Measurements from ENCODE around the gene CD2AP.
"Not testable (repeated sequence)": the region's sequence is repeated elsewhere in the genome, so short reads cannot be mapped to it uniquely, and the experiment has no call there.

The CD2AP gene

DNA sequence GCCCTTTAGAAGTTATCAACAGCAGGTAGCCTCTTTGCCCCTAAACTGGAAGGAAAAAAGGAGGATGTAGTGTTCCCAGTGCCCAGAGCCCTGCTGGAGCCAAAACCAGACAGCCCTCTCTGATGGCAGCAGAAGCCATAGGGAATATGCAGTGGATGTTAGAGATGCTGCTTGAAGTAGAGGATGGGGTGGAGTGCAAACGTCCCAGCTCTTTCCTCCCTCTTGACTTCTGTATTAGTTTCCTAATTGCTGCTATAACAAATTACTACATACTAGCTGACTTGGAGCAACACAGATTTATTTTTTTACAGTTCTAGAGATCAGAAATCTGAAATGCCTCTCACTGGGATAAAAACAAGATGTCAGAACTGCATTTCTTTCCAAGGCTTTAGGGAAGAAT is 12.5 kb upstream of the CD2AP start:
- no peak for FAIRE-seq

DNA sequence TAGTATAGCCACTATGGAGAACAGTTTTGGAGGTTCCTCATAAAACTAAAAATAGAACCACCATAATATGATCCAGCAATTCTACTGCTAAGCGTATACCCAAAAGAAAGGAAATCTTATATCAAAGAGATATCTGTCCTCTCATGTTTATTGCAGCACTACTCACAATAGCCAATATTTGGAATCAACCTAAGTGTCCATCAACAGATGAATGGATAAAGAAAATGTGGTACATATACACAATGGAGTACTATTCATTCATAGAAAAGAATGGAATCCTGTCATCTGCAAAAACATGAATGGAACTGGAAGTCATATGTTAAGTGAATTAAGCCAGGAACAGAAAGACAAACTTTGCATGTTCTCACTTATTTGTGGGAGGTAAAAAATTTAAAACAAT is 5.7 kb upstream of the CD2AP start:
- no peak for FAIRE-seq

DNA sequence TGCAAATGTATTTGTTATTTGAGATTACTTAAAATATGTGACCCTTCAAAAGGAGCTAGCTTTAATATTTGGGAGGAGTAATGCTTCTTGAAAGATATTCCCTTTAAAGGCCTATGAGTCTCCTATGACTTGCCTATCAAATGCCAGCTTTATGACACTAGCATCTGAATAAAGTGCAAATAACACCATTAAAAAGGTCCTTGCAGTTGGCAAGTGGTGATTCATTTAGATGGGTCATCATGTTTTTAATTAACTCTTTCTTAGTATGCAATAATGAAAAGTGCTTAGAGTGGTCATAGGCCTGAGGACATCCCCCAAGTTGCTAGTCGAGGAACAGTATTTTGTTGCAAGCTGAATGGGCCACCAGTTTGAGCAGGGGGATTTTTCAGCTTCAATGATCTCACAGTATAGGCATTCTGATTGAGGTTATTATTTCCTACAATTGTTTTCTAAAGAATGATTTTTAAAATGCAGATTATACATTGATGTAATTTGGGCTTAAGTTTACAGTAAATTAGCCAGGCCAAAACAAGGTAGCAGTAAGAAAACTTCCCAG is 3.7 kb upstream of the CD2AP start:
- FAIRE-seq = no peak

DNA sequence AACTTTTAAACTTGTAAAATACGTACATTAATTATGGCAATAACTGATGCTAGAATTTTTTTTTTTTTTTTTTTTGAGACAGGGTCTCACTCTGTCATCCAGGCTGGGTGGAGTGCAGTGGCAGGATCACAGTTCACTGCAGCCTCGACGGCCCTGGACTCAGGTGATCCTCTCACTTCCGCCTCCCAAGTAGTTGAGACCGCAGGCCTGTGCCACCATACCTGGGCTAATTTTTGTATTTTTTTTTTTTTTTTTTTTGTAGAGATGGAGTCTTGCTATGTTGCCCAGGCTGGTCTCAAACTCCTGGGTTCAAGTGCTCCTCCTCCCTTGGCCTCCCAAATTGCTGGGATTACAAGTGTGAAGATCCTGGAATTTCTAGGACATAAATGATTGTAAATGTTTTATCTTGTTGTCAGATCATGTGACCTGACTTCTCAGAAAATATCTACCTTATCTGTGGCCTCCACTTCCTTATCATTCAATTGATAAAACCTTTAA is 2.2 kb upstream of the CD2AP start:
- no peak for FAIRE-seq

DNA sequence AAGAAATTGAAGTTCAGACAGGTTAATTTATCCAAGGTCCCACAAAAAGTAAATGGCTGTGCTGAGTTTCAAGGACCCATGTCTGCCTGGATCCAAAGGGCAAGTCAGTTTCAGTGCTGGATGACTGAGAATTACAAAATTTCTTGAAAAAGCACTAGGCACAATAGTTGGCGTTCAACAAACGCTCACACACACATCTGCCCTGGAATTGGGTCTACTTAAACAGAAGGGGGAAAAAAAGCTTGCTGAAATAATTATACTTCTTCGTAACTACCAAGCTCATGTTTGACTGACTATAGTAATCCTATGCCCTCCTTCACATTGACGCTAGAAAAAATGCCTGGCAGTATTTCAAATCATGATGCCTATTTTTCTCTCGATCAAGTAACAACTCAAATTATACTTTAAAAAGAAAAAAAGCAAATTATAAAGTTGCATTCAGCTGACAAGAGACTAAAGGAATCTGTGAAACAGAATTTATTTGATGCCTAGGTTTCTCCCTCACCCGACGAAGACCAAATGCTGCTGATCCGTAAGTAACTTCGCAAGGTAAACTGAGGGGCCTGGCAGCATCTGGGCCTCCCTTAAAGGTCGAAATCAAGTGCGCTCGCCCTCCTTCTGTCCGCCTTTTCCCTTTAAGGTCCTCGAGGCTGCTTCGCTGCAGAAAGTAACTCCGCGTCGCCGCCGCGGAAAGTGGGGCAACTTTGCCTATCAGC is 650 bp upstream of the CD2AP start:
- no peak for FAIRE-seq

DNA sequence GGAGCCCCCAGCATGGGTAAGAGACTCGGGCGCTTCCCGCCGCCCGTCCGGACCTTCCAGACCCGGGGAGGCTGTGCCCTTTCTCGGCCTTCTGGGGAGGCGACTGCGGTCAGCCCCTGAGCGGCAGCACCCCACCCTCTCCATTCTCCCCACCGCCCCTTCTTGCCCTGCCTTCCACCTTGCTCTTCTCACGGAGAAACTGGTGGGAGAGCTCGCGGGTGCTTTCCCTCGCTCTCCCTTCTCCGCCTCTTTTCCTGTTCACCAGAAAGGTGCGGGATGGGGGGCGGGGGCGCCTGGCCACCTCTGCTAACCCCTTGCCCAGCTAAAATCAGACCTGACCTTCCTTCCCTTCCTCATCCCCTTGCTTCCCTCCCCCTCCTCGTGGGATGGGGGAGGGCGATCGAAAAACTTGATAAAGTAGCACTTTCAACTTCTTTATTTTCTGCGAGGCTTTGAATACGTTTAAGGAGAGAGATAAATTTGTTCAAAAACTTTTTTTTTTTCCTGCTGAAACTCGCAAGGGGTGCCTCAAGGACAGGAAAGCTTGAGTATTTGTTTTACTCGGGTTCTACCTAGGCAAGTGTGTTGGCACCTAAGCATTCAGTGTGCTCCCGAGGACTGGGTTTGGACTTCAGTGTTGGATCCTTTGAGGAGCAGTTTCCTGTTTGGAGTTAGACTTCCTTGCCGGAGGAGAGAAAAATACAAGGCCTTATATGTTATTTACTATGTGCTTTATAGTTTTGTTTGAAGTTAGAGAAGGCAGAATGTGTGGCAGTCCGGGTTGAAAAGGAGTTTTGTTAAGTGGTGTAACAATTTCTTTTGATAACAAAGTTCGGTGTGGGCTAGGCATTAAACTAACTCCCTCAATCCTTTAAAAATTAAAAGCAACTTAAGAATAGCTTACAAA is 897 bp downstream of the CD2AP start:
- FAIRE-seq = no peak

DNA sequence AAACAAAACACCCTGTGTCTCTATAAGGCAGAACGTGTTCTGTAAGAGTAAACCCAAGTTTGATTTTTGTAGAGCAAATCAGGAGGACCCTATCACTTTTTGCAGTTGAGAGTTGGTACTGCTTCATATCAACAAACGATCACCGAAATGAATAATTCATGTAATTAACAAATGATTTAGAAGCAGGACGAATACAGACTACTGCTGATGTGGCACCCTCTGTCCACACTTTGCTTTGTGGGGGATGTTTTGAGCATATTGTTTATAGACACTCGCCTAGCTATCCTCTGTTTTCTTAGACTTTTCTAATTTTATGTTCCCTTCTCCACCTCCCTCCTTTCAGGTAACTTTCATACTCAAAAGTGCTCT is 1.5 kb downstream of the CD2AP start:
- no peak for FAIRE-seq

DNA sequence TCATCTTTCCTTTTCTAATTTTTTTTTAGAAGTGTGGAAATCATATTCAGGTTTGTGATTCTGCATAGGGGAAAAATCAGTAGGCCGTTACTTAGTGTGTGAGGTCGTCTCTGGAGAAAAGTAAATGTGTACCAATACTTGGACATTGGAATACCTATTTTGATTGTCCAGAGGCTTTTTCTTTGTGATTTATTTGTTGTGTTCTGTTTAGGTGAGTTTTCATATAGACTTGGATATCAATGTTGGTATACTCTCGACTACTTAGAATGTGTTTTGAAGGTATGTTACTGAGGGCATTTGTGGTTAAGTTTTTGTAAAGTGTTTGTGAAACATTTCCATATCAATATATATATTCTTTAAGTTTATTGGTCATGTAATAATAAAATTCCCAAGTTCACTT is 2.3 kb downstream of the CD2AP start:
- no peak for FAIRE-seq

DNA sequence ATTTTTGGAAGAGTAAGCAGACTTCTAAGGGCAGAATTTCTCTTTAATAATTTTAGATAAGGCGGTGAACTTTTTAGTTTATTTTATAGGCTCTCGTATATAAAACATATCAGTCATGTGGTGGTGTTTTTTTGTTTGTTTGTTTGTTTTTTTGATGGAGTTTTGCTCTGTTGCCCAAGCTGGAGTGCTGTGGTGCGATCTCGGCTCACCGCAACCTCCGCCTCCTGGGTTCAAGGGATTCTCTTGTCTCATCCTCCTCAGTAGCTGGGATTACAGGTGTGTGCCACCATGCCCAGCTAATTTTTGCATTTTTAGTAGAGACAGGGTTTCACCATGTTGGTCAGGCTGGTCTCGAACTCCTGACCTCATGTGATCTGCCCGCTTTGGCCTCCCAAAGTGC is 3.6 kb downstream of the CD2AP start:
- FAIRE-seq = not testable (repeated sequence)

DNA sequence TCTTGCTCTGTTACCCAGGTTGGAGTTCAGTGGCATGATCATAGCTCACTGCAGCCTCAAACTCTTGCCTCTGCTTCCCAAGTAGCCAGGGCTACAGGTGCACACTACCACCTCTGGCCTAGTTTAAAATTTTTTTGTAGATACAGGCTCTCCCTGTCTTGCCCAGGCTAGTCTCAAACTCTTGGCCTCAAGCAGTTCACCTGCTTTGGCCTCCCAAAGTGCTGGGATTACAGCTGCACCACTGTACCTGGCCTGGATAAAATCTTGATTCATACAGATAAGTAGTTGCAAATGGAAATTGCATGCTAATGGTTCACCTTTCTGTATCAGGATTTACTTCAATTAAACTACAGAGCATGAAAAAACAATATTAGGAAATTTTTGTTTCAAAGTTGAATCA is 4.2 kb downstream of the CD2AP start:
- no peak for FAIRE-seq

DNA sequence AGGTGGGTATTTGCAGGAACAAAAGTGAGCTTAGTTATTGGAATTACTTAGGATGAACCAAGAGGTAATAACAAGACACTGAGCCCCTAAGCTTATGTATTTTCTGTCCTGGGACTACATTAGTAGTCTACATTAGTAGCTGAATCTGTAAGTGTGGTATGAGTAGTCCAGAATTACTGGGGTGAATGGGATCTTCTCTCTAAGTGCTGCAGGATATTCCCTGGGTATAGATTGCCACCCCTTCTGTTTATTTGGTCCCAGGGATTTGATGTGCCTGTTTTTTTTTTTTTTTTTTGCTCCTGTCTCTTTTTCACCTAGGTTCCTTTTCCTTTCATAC is 5.9 kb downstream of the CD2AP start:
- no peak for FAIRE-seq

DNA sequence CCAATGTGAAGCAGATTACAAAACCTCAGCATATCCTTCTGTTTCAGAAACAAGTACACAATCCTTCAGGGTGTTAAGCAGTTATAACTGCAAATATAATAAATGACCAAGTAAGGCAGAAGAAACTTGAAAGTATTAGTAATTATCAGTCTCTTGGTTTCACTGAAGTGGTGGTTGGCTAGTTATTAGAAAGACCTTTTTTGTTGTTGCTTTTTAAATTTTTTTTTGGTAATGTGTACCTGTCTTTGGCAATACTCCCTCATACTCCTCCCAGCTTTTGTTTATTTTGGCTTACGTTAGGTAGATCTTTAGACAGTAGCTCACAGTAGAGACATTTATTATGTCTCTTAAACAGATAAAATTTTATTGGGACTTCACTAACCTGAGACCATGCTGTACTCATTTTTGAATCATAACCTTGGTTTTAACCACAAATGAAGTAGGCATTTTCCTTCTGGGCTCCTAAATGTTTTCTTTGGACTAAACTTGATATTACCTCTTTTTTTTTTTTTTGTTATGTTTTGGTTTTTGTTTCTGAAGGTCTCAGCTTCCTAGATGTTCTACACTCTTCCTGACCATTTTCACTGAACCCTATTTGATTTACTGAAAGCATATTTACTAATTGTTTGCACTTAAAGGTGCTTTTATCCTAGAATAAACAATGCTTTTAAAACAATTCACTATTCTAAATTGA is 6.4 kb downstream of the CD2AP start:
- no peak for FAIRE-seq

DNA sequence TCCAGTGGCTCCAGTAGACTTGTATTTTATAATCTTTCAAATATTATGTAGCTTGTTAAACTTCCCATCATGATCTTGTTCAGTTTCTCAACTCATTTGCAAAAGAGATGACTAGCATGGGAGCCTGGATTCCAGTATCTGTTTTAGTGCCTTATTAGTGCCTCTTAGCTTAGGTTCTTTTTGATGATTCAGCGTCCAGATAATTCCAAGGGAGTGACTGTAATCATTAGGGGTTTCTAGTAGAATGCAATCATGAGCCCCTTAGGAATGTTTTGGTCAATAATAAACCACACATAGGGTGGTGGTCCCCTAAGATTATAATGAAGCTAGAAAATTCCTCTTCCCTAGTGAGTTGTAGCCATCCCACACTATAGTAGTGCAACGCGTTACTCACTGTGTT is 7.0 kb downstream of the CD2AP start:
- FAIRE-seq = no peak

DNA sequence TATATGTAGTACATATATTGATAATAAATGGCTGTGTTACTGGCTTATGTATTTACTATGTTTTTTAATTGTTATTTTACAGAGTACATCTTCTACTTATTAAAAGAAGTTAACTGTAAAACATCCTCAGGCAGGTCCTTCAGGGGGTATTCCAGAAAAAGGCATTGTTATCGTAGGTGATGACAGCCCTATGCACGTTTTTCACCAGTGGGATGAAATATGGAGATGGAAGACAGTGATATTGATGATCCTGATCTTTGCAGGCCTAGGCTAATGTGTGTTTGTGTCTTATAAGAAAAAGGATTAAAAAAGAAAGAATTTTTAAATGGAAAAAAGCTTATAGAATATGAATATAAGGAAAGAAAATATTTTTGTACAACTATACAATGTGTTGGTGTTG is 7.5 kb downstream of the CD2AP start:
- FAIRE-seq = no peak

DNA sequence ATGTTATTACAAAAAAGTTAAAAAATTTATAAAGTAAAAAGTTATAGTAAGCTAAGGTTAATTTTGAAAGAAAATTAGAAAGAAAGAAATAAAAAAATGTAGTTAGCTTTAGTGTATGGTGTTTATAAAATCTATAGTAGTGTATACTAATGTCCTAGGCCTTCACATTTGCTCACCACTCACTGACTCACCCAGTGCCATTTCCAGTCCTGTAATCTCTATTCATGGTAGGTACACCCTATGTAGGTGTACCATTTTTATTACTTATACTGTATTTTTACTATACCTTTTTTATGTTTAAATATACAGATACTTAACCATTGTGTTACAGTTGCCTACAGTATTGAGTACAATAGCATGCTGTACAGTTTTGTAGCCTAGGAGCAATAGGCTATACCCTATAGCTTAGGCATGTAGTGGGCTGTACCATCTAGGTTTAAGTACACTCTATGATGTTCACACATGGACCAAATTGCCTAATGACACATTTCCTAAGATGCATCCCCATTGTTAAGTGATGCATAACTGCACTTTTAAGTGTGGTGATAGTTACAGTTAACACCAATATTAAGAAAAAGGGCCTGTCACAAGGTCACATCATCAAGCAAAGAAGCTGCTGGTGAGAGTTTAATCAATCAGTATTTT is 8.0 kb downstream of the CD2AP start:
- no peak for FAIRE-seq

DNA sequence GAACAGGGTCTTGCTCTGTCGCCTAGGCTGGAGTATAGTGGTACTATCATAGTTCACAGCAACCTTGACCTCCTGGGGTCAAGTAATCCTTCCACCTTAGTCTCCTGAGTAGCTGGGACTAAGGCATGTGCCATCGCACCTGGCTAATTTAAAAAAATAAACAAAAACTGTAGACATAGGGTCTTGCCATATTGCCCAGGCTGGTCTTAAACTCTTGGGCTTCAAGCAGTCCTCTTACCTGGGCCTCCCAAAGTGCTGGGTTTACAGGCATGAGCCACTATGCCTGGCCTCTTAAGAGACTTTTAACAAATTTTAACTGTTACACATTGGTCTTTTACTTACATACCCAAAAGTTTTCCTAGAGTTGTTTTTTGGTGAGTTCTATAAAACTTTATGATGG is 12.4 kb downstream of the CD2AP start:
- FAIRE-seq = no peak

DNA sequence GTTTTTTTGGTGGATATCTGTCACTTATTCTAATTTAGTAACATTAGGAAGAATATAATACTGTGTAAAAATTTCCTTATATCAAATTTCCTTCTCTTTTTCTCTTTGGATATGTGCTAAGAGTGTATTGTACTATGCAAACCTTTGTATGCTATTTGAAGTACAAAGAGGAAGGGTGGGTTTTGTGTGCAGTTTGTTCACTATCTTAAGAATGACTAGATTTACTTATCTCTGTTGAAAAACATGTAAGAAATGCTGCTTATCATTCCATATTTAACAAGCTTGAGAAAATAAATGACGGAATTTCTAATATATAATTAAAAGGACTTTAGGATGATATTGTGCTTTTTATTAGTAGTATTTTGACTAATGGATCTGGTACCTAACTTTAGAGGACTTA is 13.1 kb downstream of the CD2AP start:
- FAIRE-seq = no peak

DNA sequence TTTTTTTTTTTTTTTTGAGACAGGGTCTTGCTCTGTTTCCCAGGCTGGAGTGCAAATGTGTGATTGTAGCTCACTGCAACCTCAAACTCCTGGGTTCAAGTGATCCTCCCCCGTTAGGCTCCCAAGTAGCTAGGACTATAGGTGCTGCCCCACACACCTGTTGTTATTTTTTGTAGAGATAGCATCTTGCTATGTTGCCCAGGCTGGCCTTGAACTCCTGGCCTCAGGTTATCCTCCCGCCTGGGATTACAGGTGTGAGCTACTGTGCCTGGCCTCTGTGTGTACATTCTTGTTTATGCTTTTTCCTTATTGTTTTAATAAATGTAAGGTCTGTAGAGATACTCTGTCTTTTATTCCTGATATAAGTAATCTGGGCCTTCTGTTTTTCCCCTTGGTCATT is 14.8 kb downstream of the CD2AP start:
- no peak for FAIRE-seq

DNA sequence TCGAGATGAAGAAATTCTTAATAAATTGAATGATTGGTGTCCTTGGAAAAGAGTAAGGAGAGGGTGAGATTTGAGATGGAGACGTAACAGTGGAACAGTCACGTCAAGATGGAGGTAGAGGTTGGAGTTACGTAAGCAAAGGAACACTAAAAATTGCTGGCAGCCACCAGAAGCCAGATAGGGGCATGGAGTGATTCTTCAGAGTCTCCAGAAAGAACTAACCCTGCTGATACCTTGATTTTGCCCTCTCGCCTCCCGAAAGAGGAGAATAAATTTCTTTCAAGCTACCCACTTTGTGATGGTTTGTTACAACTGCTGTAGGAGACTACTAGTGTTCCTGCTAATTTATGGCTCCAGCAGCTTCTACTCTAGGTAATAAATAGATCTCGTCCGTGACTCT is 17.6 kb downstream of the CD2AP start:
- no peak for FAIRE-seq

DNA sequence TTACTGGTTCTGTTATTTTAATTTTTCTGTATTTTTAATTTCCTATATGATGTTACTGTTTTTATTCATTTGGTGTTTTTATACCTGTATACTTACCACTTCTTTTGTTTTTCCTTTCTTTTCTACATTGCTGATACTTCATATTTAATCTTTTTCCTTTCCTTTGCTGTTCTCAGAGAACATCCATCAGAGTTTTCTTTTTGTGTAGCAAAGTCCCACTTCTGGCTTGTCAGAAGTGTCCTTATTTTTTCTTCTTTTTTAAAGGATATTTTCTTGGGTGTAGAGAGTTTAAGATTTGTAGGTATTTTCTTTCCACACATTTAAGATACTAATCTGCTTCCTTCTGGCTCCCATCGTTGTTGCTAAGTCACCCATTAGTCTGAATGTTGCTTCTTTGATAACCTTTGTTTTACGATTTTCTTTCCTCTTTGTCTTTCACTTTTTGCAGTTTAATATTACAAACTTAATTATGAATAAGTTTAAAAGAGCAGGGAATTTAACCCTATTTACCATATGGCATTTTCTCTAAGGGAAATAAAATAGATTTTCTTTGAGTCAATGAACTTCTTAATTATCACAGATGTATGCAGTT is 18.5 kb downstream of the CD2AP start:
- no peak for FAIRE-seq

DNA sequence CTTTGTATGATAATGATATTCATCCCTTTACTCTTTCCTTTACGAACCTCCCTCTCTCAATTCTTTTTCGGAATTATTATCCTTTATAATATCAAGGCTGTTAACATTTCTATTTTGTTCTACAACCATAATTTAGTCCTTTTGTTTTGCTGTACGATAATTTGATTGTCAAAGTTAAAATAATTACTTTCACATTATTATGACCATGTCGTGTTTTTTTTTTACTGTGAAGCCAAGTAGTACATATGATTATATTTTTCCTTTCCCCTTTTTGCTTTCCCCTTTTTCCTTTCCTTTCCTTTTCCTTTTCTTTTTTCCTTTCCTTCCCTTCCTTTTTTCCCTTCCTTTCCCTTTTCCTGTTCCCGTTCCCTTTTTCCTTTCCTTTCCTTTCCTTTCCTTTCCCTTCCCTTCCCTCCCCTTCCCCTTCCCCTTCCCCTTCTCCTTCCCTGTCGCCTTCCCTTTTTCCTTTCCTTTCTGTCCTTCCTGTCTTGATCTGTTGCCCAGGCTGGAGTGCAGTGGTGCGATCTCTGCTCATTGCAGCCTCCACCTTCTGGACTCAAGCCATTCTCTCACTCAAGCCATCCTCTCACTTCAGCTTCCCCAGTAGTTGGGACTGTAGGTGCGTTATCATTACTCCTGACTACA is 19.5 kb downstream of the CD2AP start:
- no peak for FAIRE-seq

DNA sequence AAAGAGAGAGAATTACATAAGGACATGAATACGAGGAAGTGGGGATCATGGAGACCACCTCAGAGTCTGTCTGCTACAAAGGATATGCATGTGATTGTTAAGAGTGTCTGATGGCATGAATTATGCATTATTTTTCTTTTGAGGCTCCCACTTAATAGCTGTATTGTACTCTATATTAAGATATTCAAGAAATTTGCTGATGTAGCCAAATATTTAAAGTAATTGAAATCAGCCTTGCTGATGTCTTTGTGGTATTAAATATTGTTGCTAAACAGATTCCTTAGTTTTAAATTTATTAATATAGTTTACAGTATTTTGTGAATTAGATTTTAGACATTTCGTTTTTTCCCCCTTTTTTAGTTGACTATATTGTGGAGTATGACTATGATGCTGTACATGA is 25.3 kb downstream of the CD2AP start:
- no peak for FAIRE-seq

Measured in TTC549 (cell line).